K562 (cell line): ENCODE data around the gene GFM1.

Experiments used
- CHD1 ChIP-seq: fragments of 200-600 bp; sonication (generic); IDR thresholded peaks from one replicate; pipeline ENCODE4 v1.6.1; 2012; ENCODE audit warnings: mild to moderate bottlenecking, moderate library complexity, low read length, inconsistent platforms
- EGR1 ChIP-seq: fragments of 450-650 bp; conservative IDR thresholded peaks from 2 replicates; pipeline ENCODE4 v1.6.1; 2017; ENCODE audit warnings: mild to moderate bottlenecking
- EP300 ChIP-seq: IDR thresholded peaks from 2 replicates; pipeline ENCODE4 v1.6.1; 2012; ENCODE audit warnings: low read length, improper control_type of control experiment
- EZH2 ChIP-seq: IDR thresholded peaks from 2 replicates; pipeline ENCODE4 v1.6.1; 2012; ENCODE audit warnings: low read depth, mild to moderate bottlenecking, inconsistent platforms, low read length, borderline replicate concordance
- JUND ChIP-seq, 2 experiments: IDR thresholded peaks; 2 replicates in 1 of 2; 3 replicates in 1 of 2; pipeline ENCODE4 v1.6.1; 2011; ENCODE audit warnings: borderline replicate concordance in 2 of 2, low read depth in 2 of 2, low read length in 2 of 2, improper control_type of control experiment in 1 of 2, missing biosample characterization in 1 of 2, missing genetic modification characterization in 1 of 2, missing genetic modification reagents in 1 of 2
- NR2C2 ChIP-seq, 2 experiments: fragments of 200-800 bp in 1 of 2; sonication (Bioruptor generic) in 1 of 2; sonication (generic) in 1 of 2; formaldehyde crosslinking in 1 of 2; IDR thresholded peaks; 2 replicates each; pipeline versions ENCODE4 v1.6.1 to v1.8.0; 2016 to 2022; ENCODE audit warnings: mild to moderate bottlenecking in 1 of 2, missing compliant biosample characterization in 1 of 2, missing genetic modification characterization in 1 of 2, missing genetic modification reagents in 1 of 2
- PHF20 ChIP-seq: fragments of 450-650 bp; IDR thresholded peaks from 2 replicates; pipeline ENCODE4 v1.6.1; 2018; ENCODE audit not compliant: partially characterized antibody
- POLR2A ChIP-seq: fragments of 450-650 bp; conservative IDR thresholded peaks from 2 replicates; pipeline ENCODE4 v1.6.1; 2016
- SMARCC2 ChIP-seq: fragments of 450-650 bp; IDR thresholded peaks from 2 replicates; pipeline ENCODE4 v1.6.1; 2017; ENCODE audit warnings: antibody characterized with exemption, moderate library complexity, mild to moderate bottlenecking, low read depth
- TAF1 ChIP-seq: IDR thresholded peaks from 2 replicates; pipeline ENCODE4 v1.6.1; 2011; ENCODE audit warnings: mild to moderate bottlenecking, low read length, moderate library complexity; ENCODE audit not compliant: insufficient read depth, control insufficient read depth, severe bottlenecking; ENCODE audit errors: extremely low read depth
- WHSC1 ChIP-seq: IDR thresholded peaks from one replicate; pipeline ENCODE4 v1.6.1; 2012; ENCODE audit warnings: low read length, control low read depth, inconsistent platforms
- TF ChIP-seq, protein P1 (sequence below), 3 experiments: IDR thresholded peaks in 2 of 3; conservative IDR thresholded peaks in 1 of 3; 2 replicates each; pipeline ENCODE4 v1.5.1; 2011 to 2012; ENCODE audit warnings: low read length in 3 of 3, mild to moderate bottlenecking in 3 of 3, control low read depth in 2 of 3, improper control_type of control experiment in 1 of 3, inconsistent platforms in 1 of 3, low read depth in 1 of 3, mixed read lengths in 1 of 3, moderate library complexity in 1 of 3; ENCODE audit not compliant: insufficient read depth in 2 of 3
- TF ChIP-seq, protein P2 (sequence below): sonication (generic); formaldehyde crosslinking; IDR thresholded peaks from 2 replicates; pipeline ENCODE4 v1.8.0; 2022; ENCODE audit warnings: missing genetic modification reagents, mild to moderate bottlenecking, borderline replicate concordance
- TF ChIP-seq, protein P3 (sequence below): fragments of 450-650 bp; IDR thresholded peaks from 2 replicates; pipeline ENCODE4 v1.6.1; 2017; ENCODE audit warnings: antibody characterized with exemption, mild to moderate bottlenecking

DNA sequence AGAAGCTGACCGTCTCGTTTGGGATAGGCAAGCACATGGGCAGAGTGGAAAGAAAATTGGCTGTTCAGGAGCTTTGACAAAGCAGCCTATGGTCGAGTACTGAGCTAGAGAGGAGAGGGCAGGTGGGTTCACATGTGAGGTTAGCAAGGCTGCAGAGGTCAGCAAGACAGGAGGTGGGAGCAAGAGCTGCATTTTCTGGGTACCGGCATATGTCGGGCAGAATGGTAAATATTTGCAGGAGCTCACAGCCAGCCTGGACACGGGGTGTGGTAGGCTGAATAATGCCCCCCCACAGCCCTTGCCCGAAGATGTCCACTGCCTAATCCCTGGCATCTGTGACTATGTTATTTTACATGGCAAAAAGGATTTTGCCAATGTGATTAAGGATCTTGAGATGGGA lies 79.7 kb downstream of the GFM1 start:
- no peak for TF ChIP-seq EZH2
- no peak for TF ChIP-seq TAF1
- TF ChIP-seq, protein P1, sequence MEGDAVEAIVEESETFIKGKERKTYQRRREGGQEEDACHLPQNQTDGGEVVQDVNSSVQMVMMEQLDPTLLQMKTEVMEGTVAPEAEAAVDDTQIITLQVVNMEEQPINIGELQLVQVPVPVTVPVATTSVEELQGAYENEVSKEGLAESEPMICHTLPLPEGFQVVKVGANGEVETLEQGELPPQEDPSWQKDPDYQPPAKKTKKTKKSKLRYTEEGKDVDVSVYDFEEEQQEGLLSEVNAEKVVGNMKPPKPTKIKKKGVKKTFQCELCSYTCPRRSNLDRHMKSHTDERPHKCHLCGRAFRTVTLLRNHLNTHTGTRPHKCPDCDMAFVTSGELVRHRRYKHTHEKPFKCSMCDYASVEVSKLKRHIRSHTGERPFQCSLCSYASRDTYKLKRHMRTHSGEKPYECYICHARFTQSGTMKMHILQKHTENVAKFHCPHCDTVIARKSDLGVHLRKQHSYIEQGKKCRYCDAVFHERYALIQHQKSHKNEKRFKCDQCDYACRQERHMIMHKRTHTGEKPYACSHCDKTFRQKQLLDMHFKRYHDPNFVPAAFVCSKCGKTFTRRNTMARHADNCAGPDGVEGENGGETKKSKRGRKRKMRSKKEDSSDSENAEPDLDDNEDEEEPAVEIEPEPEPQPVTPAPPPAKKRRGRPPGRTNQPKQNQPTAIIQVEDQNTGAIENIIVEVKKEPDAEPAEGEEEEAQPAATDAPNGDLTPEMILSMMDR (IDR thresholded peaks at IDR 0.05 in 2 of 3, conservative IDR thresholded peaks at IDR 0.05 in 1 of 3; ENCODE audit: insufficient read depth in 2 of 3, low read depth in 1 of 3, low read length in 3 of 3), result no peak
- no peak for TF ChIP-seq POLR2A
- TF ChIP-seq WHSC1, result no peak
- TF ChIP-seq EGR1, result no peak
- no peak for TF ChIP-seq PHF20
- TF ChIP-seq, protein P2, sequence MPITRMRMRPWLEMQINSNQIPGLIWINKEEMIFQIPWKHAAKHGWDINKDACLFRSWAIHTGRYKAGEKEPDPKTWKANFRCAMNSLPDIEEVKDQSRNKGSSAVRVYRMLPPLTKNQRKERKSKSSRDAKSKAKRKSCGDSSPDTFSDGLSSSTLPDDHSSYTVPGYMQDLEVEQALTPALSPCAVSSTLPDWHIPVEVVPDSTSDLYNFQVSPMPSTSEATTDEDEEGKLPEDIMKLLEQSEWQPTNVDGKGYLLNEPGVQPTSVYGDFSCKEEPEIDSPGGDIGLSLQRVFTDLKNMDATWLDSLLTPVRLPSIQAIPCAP (CRISPR knock-in tag), result no peak
- TF ChIP-seq CHD1, result no peak
- TF ChIP-seq NR2C2 (CRISPR knock-in tag; IDR thresholded peaks at IDR 0.05), result no peak
- no peak for TF ChIP-seq NR2C2 (tag; IDR thresholded peaks at IDR 0.05)
- TF ChIP-seq EP300, result no peak
- no peak for TF ChIP-seq JUND (IDR thresholded peaks at IDR 0.05; ENCODE audit: borderline replicate concordance, low read depth, low read length)
- no peak for TF ChIP-seq JUND (tag; IDR thresholded peaks at IDR 0.05; ENCODE audit: borderline replicate concordance, low read depth, low read length)
- no peak for TF ChIP-seq SMARCC2
- TF ChIP-seq, protein P3, sequence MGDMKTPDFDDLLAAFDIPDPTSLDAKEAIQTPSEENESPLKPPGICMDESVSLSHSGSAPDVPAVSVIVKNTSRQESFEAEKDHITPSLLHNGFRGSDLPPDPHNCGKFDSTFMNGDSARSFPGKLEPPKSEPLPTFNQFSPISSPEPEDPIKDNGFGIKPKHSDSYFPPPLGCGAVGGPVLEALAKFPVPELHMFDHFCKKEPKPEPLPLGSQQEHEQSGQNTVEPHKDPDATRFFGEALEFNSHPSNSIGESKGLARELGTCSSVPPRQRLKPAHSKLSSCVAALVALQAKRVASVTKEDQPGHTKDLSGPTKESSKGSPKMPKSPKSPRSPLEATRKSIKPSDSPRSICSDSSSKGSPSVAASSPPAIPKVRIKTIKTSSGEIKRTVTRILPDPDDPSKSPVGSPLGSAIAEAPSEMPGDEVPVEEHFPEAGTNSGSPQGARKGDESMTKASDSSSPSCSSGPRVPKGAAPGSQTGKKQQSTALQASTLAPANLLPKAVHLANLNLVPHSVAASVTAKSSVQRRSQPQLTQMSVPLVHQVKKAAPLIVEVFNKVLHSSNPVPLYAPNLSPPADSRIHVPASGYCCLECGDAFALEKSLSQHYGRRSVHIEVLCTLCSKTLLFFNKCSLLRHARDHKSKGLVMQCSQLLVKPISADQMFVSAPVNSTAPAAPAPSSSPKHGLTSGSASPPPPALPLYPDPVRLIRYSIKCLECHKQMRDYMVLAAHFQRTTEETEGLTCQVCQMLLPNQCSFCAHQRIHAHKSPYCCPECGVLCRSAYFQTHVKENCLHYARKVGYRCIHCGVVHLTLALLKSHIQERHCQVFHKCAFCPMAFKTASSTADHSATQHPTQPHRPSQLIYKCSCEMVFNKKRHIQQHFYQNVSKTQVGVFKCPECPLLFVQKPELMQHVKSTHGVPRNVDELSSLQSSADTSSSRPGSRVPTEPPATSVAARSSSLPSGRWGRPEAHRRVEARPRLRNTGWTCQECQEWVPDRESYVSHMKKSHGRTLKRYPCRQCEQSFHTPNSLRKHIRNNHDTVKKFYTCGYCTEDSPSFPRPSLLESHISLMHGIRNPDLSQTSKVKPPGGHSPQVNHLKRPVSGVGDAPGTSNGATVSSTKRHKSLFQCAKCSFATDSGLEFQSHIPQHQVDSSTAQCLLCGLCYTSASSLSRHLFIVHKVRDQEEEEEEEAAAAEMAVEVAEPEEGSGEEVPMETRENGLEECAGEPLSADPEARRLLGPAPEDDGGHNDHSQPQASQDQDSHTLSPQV, result no peak
